H9 (cell line): ENCODE results near the gene GNLY. TPM values are rescaled to one million over a fixed set of nuclear protein-coding genes. Genes with fewer than 3 reads are reported as not detected.
"Not testable (repeated sequence)": the region's sequence is repeated elsewhere in the genome, so short reads cannot be mapped to it uniquely, and the experiment has no call there.

Source experiments
- DNase-seq: peaks from one replicate; pipeline ENCODE4 v3.0.0-alpha.2; 2017
- H2AFZ ChIP-seq: one replicate; pipeline ENCODE4 v1.6.1; 2013; ENCODE audit warnings: mild to moderate bottlenecking, low read length, control low read depth, moderate library complexity
- H2AK5ac ChIP-seq: 2 replicates; pipeline ENCODE4 v1.6.1; 2013; ENCODE audit warnings: low read length, control low read depth, mixed read lengths; ENCODE audit not compliant: insufficient read length
- H2BK120ac ChIP-seq: one replicate; pipeline ENCODE4 v1.6.1; 2013; ENCODE audit warnings: low read depth, mild to moderate bottlenecking, low read length, control low read depth, inconsistent platforms; ENCODE audit not compliant: poor library complexity, severe bottlenecking
- H2BK12ac ChIP-seq: 2 replicates; pipeline ENCODE4 v1.6.1; 2013; ENCODE audit warnings: low read length, control low read depth, mixed read lengths, low read depth; ENCODE audit not compliant: insufficient read length
- H2BK15ac ChIP-seq: 2 replicates; pipeline ENCODE4 v1.6.1; 2013; ENCODE audit warnings: low read depth, low read length, control low read depth
- H2BK20ac ChIP-seq: one replicate; pipeline ENCODE4 v1.6.1; 2013; ENCODE audit warnings: low read depth, mild to moderate bottlenecking, low read length, control low read depth, inconsistent platforms; ENCODE audit not compliant: poor library complexity, severe bottlenecking
- H2BK5ac ChIP-seq: 2 replicates; pipeline ENCODE4 v1.6.1; 2013; ENCODE audit warnings: low read length, control low read depth, mixed read lengths; ENCODE audit not compliant: insufficient read length
- H3K14ac ChIP-seq: 2 replicates; pipeline ENCODE4 v1.6.1; 2013; ENCODE audit warnings: low read length, control low read depth; ENCODE audit not compliant: insufficient read depth
- H3K18ac ChIP-seq: 2 replicates; pipeline ENCODE4 v1.6.1; 2013; ENCODE audit warnings: low read depth, mild to moderate bottlenecking, mixed read lengths, low read length, control low read depth; ENCODE audit not compliant: insufficient read length
- H3K23ac ChIP-seq: 2 replicates; pipeline ENCODE4 v1.6.1; 2013; ENCODE audit warnings: low read length, control low read depth, mixed read lengths, low read depth; ENCODE audit not compliant: insufficient read length
- H3K23me2 ChIP-seq: 2 replicates; pipeline ENCODE4 v1.6.1; 2013; ENCODE audit warnings: low read depth, mild to moderate bottlenecking, mixed read lengths, low read length, control low read depth; ENCODE audit not compliant: insufficient read length, poor library complexity, severe bottlenecking
- H3K27ac ChIP-seq: 2 replicates; pipeline ENCODE4 v1.5.1; 2013; ENCODE audit warnings: low read length, control low read depth, mixed read lengths, low read depth; ENCODE audit not compliant: insufficient read length
- H3K27me3 ChIP-seq: 2 replicates; pipeline ENCODE4 v1.6.1; 2013; ENCODE audit warnings: low read length, control low read depth, inconsistent platforms; ENCODE audit not compliant: insufficient read depth
- H3K4ac ChIP-seq: 2 replicates; pipeline ENCODE4 v1.6.1; 2013; ENCODE audit warnings: low read depth, mild to moderate bottlenecking, control low read depth, inconsistent platforms, low read length, moderate library complexity
- H3K4me1 ChIP-seq: 2 replicates; pipeline ENCODE4 v1.6.1; 2013; ENCODE audit warnings: low read length, control low read depth, inconsistent platforms; ENCODE audit not compliant: insufficient read depth
- H3K4me2 ChIP-seq: 2 replicates; pipeline ENCODE4 v1.6.1; 2013; ENCODE audit warnings: low read length, control low read depth, mixed read lengths; ENCODE audit not compliant: insufficient read length, insufficient read depth
- H3K56ac ChIP-seq: 2 replicates; pipeline ENCODE4 v1.6.1; 2013; ENCODE audit warnings: low read depth, mild to moderate bottlenecking, mixed read lengths, low read length, control low read depth; ENCODE audit not compliant: insufficient read length
- H3K79me1 ChIP-seq: 2 replicates; pipeline ENCODE4 v1.6.1; 2013; ENCODE audit warnings: low read depth, mild to moderate bottlenecking, moderate library complexity, low read length, control low read depth, inconsistent platforms; ENCODE audit not compliant: insufficient read depth, poor library complexity, severe bottlenecking
- H3K79me2 ChIP-seq: 2 replicates; pipeline ENCODE4 v1.6.1; 2013; ENCODE audit warnings: low read length, control low read depth, inconsistent platforms; ENCODE audit not compliant: insufficient read depth
- H3K9ac ChIP-seq: 2 replicates; pipeline ENCODE4 v1.6.1; 2013; ENCODE audit warnings: low read length, control low read depth, mixed read lengths; ENCODE audit not compliant: insufficient read length; ENCODE audit errors: extremely low read depth
- H3K9me3 ChIP-seq: one replicate; pipeline ENCODE4 v1.6.1; 2013; ENCODE audit warnings: low read depth, low read length, inconsistent platforms; ENCODE audit not compliant: control insufficient read depth
- H3T11ph ChIP-seq: one replicate; pipeline ENCODE4 v1.6.1; 2013; ENCODE audit warnings: mild to moderate bottlenecking, low read length, control low read depth, inconsistent platforms
- H4K20me1 ChIP-seq: one replicate; pipeline ENCODE4 v1.6.1; 2013; ENCODE audit not compliant: control insufficient read depth, insufficient read length, insufficient read depth
- H4K5ac ChIP-seq: 2 replicates; pipeline ENCODE4 v1.6.1; 2013; ENCODE audit warnings: low read depth, mild to moderate bottlenecking, mixed read lengths, low read length, control low read depth; ENCODE audit not compliant: insufficient read length
- H4K8ac ChIP-seq: replicated peaks from 2 replicates; pipeline ENCODE4 v1.6.1; 2013; ENCODE audit warnings: low read length, control low read depth, mixed read lengths, low read depth; ENCODE audit not compliant: insufficient read length
- H4K91ac ChIP-seq: 2 replicates; pipeline ENCODE4 v1.6.1; 2013; ENCODE audit warnings: low read depth, mild to moderate bottlenecking, moderate library complexity, mixed read lengths, low read length, control low read depth; ENCODE audit not compliant: insufficient read length
- H3K27ac Mint-ChIP-seq, 3 experiments: 2 replicates in 2 of 3; 3 replicates in 1 of 3; pipeline ENCODE4 v1.8.0; 2020 to 2021; ENCODE audit warnings: mixed read lengths in 3 of 3, mild to moderate bottlenecking in 1 of 3, moderate library complexity in 1 of 3
- H3K27me3 Mint-ChIP-seq: 2 replicates; pipeline ENCODE4 v1.8.0; 2021; ENCODE audit warnings: low read depth, mild to moderate bottlenecking, moderate library complexity, mixed read lengths
- H3K36me3 Mint-ChIP-seq, 3 experiments: 2 replicates in 2 of 3; 3 replicates in 1 of 3; pipeline ENCODE4 v1.8.0; 2020 to 2021; ENCODE audit warnings: low read depth in 3 of 3, mixed read lengths in 3 of 3; ENCODE audit not compliant: insufficient read depth in 1 of 3
- H3K4me1 Mint-ChIP-seq, 2 experiments: 2 replicates each; pipeline ENCODE4 v1.8.0; 2020; ENCODE audit warnings: mixed read lengths in 2 of 2
- H3K4me3 Mint-ChIP-seq, 2 experiments: 2 replicates in 1 of 2; 3 replicates in 1 of 2; pipeline ENCODE4 v1.8.0; 2020 to 2021; ENCODE audit warnings: mild to moderate bottlenecking in 2 of 2, mixed read lengths in 2 of 2, moderate library complexity in 1 of 2
- H3K9me3 Mint-ChIP-seq, 2 experiments: 2 replicates in 1 of 2; 3 replicates in 1 of 2; pipeline ENCODE4 v1.8.0; 2020; ENCODE audit warnings: mild to moderate bottlenecking in 2 of 2, mixed read lengths in 2 of 2, moderate library complexity in 1 of 2
- CTCF ChIP-seq: fragments of 200-600 bp; sonication (generic); conservative IDR thresholded peaks from 3 replicates; pipeline ENCODE4 v1.8.0; 2021; ENCODE audit warnings: antibody characterized with exemption, mild to moderate bottlenecking
- WGBS: extraction: QIAGEN DNeasy Blood & Tissue Kit; methylation state at CpG from one replicate; pipeline ENCODE4 v1.1.7; 2013; ENCODE audit warnings: missing lambda C conversion rate, low lambda C conversion rate, mixed read lengths; ENCODE audit not compliant: insufficient read length; ENCODE audit errors: extremely low coverage; 5-methylcytosine and 5-hydroxymethylcytosine counted together
- total RNA-seq: library from RNA; stranded (reverse); gene quantifications from 2 replicates; pipeline ENCODE4 v1.2.1, GENCODE V29; 2021

GNLY gene
- total RNA-seq, 1 experiment from 2014 or later = not detected

GRCh38 chr2:85669549-85669948 is 24.6 kb upstream of the GNLY start:
- no peak overlapping the region for H2BK15ac ChIP-seq
- no peaks in the 10 kb centered on the region for H3K27me3 ChIP-seq
- H3K9me3 ChIP-seq = no peaks in the 10 kb centered on the region
- no peak overlapping the region for H3K56ac ChIP-seq
- no peak overlapping the region for H4K91ac ChIP-seq
- no peaks in the 10 kb centered on the region for H3K4me1 ChIP-seq
- no peak overlapping the region for H2BK12ac ChIP-seq
- TF ChIP-seq CTCF = no peak
- H2AFZ ChIP-seq = no peak overlapping the region
- no peak overlapping the region for H2AK5ac ChIP-seq
- H3K9me3 Mint-ChIP-seq = no peaks in the 10 kb centered on the region; a peak in 1 of 5 replicates
- H3K4me3 Mint-ChIP-seq = no peak overlapping the region
- H3K23ac ChIP-seq = no peak overlapping the region
- peaks cover 8% of the 10 kb centered on the region for H3K27me3 Mint-ChIP-seq
- no peak overlapping the region for H2BK20ac ChIP-seq
- H3K4ac ChIP-seq = no peak overlapping the region
- H3K79me1 ChIP-seq = no peaks in the 10 kb centered on the region
- no peak overlapping the region for H3K4me2 ChIP-seq
- no peak overlapping the region for H4K8ac ChIP-seq
- no peak for DNase-seq
- WGBS = no CpG with 5 or more reads among the region's 5 CpGs
- H2BK120ac ChIP-seq = no peak overlapping the region
- H3K79me2 ChIP-seq = no peaks in the 10 kb centered on the region
- no peak overlapping the region for H4K5ac ChIP-seq
- H3K36me3 Mint-ChIP-seq = no peaks in the 10 kb centered on the region
- no peak overlapping the region for H3K27ac Mint-ChIP-seq
- no peak overlapping the region for H3K9ac ChIP-seq
- H3K23me2 ChIP-seq = no peaks in the 10 kb centered on the region
- H3K14ac ChIP-seq = no peak overlapping the region
- H3T11ph ChIP-seq = no peak overlapping the region
- no peak overlapping the region for H2BK5ac ChIP-seq
- peaks cover 11 to 16% of the 10 kb centered on the region in 2 experiments for H3K4me1 Mint-ChIP-seq
- no peak overlapping the region for H3K18ac ChIP-seq
- H4K20me1 ChIP-seq = no peaks in the 10 kb centered on the region
- no peak overlapping the region for H3K27ac ChIP-seq

GRCh38 chr2:85670416-85670815 is 23.7 kb upstream of the GNLY start:
- H3K56ac ChIP-seq, H3K4me1 ChIP-seq, H3K4me2 ChIP-seq, H3K36me3 Mint-ChIP-seq, H3K27ac ChIP-seq, H3K14ac ChIP-seq, H3K18ac ChIP-seq, H3K4me3 Mint-ChIP-seq, H3K79me1 ChIP-seq, H4K20me1 ChIP-seq, H3K9ac ChIP-seq, H4K8ac ChIP-seq, H2BK5ac ChIP-seq, H4K5ac ChIP-seq, H2BK120ac ChIP-seq, H3K23ac ChIP-seq, H3K9me3 ChIP-seq, H3T11ph ChIP-seq, H3K23me2 ChIP-seq, H3K27me3 ChIP-seq, H3K27me3 Mint-ChIP-seq, H2AFZ ChIP-seq, H3K79me2 ChIP-seq, H3K27ac Mint-ChIP-seq, H2BK20ac ChIP-seq, H3K9me3 Mint-ChIP-seq, DNase-seq, H3K4ac ChIP-seq, H4K91ac ChIP-seq, H2BK12ac ChIP-seq, H2BK15ac ChIP-seq, H2AK5ac ChIP-seq: not testable (repeated sequence)
- H3K4me1 Mint-ChIP-seq = peaks cover 11 to 16% of the 10 kb centered on the region in 2 experiments
- WGBS = no CpG with 5 or more reads among the region's 13 CpGs
